Neural crest cell (in vitro differentiated cells): ENCODE results near the gene SEMA4D. TPM values are rescaled to one million over a fixed set of nuclear protein-coding genes. Genes with fewer than 3 reads are reported as not detected.

Experiments used
- DNase-seq: peaks from one replicate; pipeline ENCODE4 v3.0.0; 2021; ENCODE audit warnings: low read depth, mixed read lengths, low spot score
- H3K27ac Mint-ChIP-seq: one replicate; pipeline ENCODE4 v1.8.0; 2021; ENCODE audit warnings: mild to moderate bottlenecking, mixed read lengths; ENCODE audit not compliant: unreplicated experiment
- H3K27me3 Mint-ChIP-seq: 2 replicates; pipeline ENCODE4 v1.8.0; 2021; ENCODE audit warnings: low read depth, mild to moderate bottlenecking, mixed read lengths
- H3K36me3 Mint-ChIP-seq: 2 replicates; pipeline ENCODE4 v1.8.0; 2021; ENCODE audit warnings: low read depth, mild to moderate bottlenecking, mixed read lengths
- H3K4me1 Mint-ChIP-seq: 2 replicates; pipeline ENCODE4 v1.8.0; 2021; ENCODE audit warnings: mixed read lengths
- H3K4me3 Mint-ChIP-seq: one replicate; pipeline ENCODE4 v1.8.0; 2021; ENCODE audit warnings: mild to moderate bottlenecking, mixed read lengths
- H3K9me3 Mint-ChIP-seq: 2 replicates; pipeline ENCODE4 v1.8.0; 2021; ENCODE audit warnings: mixed read lengths
- CTCF ChIP-seq: fragments of 200-600 bp; sonication (generic); conservative IDR thresholded peaks from 2 replicates; pipeline ENCODE4 v1.5.0; 2021; ENCODE audit warnings: antibody characterized with exemption, mild to moderate bottlenecking
- total RNA-seq: library from RNA; stranded (reverse); gene quantifications from 2 replicates; pipeline ENCODE4 v1.2.1, GENCODE V29; 2021

Gene SEMA4D
- total RNA-seq, 1 donor from 2014 or later, result 33.5 TPM

- Mint-ChIP-seq H3K27me3 (peaks cover 92% of the 10 kb centered on the region), H3K4me1 (peaks cover 22% of the 10 kb centered on the region), H3K27ac (no peak overlapping the region), H3K4me3 (no peak overlapping the region), H3K36me3 (peaks cover 17% of the 10 kb centered on the region), H3K9me3 (peaks cover 4% of the 10 kb centered on the region)
- no peak for TF ChIP-seq CTCF
- DNase-seq, result no peak
These were observed 87.1 kb downstream of the SEMA4D start for GRCh38 chr9:89410641-89411350.

DNA sequence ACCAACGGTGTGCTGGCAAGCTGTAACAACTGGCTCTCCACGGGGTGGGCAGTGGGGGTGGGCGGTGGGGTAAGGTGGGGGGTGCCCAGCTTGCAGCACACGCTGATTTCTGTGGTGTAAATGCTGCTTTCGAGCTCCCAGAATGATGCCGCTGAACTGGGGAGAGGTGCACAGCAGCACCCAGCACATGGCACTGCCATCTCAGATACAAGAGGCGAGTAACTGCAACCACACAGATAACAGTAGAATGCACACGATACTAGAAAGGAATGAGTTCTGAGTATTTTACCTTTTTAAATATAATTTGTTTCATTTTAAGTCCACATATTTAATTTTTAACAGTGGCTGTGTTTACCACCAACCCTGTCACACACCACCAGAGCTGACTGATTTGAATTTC lies 87.9 kb downstream of the SEMA4D start:
- Mint-ChIP-seq H3K9me3 (peaks cover 4% of the 10 kb centered on the region), H3K36me3 (peaks cover 17% of the 10 kb centered on the region), H3K27me3 (peaks cover 89% of the 10 kb centered on the region), H3K4me1 (peaks cover 22% of the 10 kb centered on the region), H3K4me3 (no peak overlapping the region), H3K27ac (no peak overlapping the region)
- DNase-seq, result no peak
- TF ChIP-seq CTCF, result no peak

GRCh38 chr9:89409466-89409865 lies 88.4 kb downstream of the SEMA4D start:
- no peak for TF ChIP-seq CTCF
- Mint-ChIP-seq H3K4me1 (peaks cover 22% of the 10 kb centered on the region), H3K27ac (no peak overlapping the region), H3K27me3 (peaks cover 83% of the 10 kb centered on the region), H3K36me3 (peaks cover 17% of the 10 kb centered on the region), H3K9me3 (peaks cover 4% of the 10 kb centered on the region), H3K4me3 (no peak overlapping the region)
- no peak for DNase-seq

DNA sequence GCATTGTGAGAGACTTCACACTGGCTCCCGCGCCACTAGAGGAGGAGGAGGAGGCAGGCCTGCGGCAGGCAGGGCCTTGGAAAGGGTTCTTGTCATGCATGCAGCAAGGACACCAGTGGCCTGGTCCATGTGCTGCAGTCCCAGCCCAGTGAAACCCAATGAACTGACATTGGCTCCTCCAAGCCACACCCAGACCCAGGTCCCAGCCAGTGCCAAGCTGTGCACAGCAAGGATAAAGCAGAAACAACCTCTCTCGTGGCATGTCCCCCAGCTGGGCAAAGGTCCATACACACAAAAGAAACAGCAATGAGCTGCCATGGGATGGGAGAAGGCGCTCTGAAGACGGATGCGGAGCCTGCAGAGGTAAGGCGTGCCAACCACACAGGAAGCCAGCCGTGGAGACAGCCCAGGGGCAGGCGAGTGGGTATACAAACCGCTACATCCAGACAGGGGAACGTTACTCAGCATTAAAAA lies 89.2 kb downstream of the SEMA4D start:
- no peak overlapping the region for H3K4me3 Mint-ChIP-seq
- H3K27me3 Mint-ChIP-seq, result peaks cover 83% of the 10 kb centered on the region
- H3K9me3 Mint-ChIP-seq, result peaks cover 4% of the 10 kb centered on the region
- no peak for TF ChIP-seq CTCF
- no peak for DNase-seq
- no peak overlapping the region for H3K27ac Mint-ChIP-seq
- peaks cover 17% of the 10 kb centered on the region for H3K36me3 Mint-ChIP-seq
- H3K4me1 Mint-ChIP-seq, result peaks cover 21% of the 10 kb centered on the region

- Mint-ChIP-seq H3K36me3 (peaks cover 19% of the 10 kb centered on the region), H3K4me3 (no peak overlapping the region), H3K27ac (no peak overlapping the region), H3K9me3 (peaks cover 4% of the 10 kb centered on the region), H3K4me1 (peaks cover 6% of the 10 kb centered on the region), H3K27me3 (peaks cover 79% of the 10 kb centered on the region)
- no peak for DNase-seq
- TF ChIP-seq CTCF, result no peak
These were observed 90.8 kb downstream of the SEMA4D start for GRCh38 chr9:89407070-89407469.
